Hepatocyte (in vitro differentiated cells): ENCODE measurements around the gene DENND1A. TPM values are rescaled to one million over a fixed set of nuclear protein-coding genes. Genes with fewer than 3 reads are reported as not detected.

ENCODE experiments used
- DNase-seq: peaks from one replicate; pipeline ENCODE4 v3.0.0-alpha.2; 2016; ENCODE audit warnings: low spot score
- H2AFZ ChIP-seq: fragments of 200-600 bp; sonication (generic); 2 replicates; pipeline ENCODE4 v1.6.0; 2016; ENCODE audit warnings: antibody characterized with exemption, mild to moderate bottlenecking
- H3K27ac ChIP-seq: fragments of 200-600 bp; sonication (generic); 2 replicates; pipeline ENCODE4 v1.5.1; 2016; ENCODE audit warnings: mild to moderate bottlenecking
- H3K27me3 ChIP-seq: fragments of 200-600 bp; sonication (generic); 2 replicates; pipeline ENCODE4 v1.6.1; 2016
- H3K36me3 ChIP-seq: fragments of 200-600 bp; sonication (generic); replicated peaks from 2 replicates; pipeline ENCODE4 v1.5.1; 2016; ENCODE audit warnings: low read depth; ENCODE audit not compliant: insufficient read depth
- H3K4me1 ChIP-seq: fragments of 200-600 bp; sonication (generic); 2 replicates; pipeline ENCODE4 v1.5.1; 2016; ENCODE audit warnings: mild to moderate bottlenecking, moderate library complexity; ENCODE audit not compliant: insufficient read depth
- H3K4me2 ChIP-seq: fragments of 200-600 bp; sonication (generic); 2 replicates; pipeline ENCODE4 v1.6.0; 2016
- H3K4me3 ChIP-seq: fragments of 200-600 bp; sonication (generic); 2 replicates; pipeline ENCODE4 v1.5.1; 2016; ENCODE audit warnings: mild to moderate bottlenecking
- H3K79me2 ChIP-seq: fragments of 200-600 bp; sonication (generic); 2 replicates; pipeline ENCODE4 v1.6.0; 2017; ENCODE audit warnings: mild to moderate bottlenecking
- H3K9me2 ChIP-seq: fragments of 200-600 bp; sonication (generic); replicated peaks from 2 replicates; pipeline ENCODE4 v1.6.0; 2017; ENCODE audit warnings: mild to moderate bottlenecking; ENCODE audit not compliant: insufficient read depth
- H3K9me3 ChIP-seq: fragments of 200-600 bp; sonication (generic); 2 replicates; pipeline ENCODE4 v1.5.1; 2016; ENCODE audit warnings: low read depth, mild to moderate bottlenecking
- H4K20me1 ChIP-seq: fragments of 200-600 bp; sonication (generic); 2 replicates; pipeline ENCODE4 v1.6.0; 2016; ENCODE audit warnings: mild to moderate bottlenecking; ENCODE audit not compliant: insufficient read depth, poor library complexity, severe bottlenecking
- EZH2 ChIP-seq: fragments of 200-600 bp; sonication (generic); IDR thresholded peaks from 2 replicates; pipeline ENCODE4 v1.6.1; 2016; ENCODE audit warnings: antibody characterized with exemption, mild to moderate bottlenecking, borderline replicate concordance
- EZH2phosphoT487 ChIP-seq: fragments of 200-600 bp; sonication (generic); IDR thresholded peaks from one replicate; pipeline ENCODE4 v1.6.1; 2018; ENCODE audit warnings: antibody characterized with exemption, mild to moderate bottlenecking, low read depth, moderate library complexity; ENCODE audit not compliant: unreplicated experiment, severe bottlenecking
- WGBS: methylation state at CpG from one replicate; pipeline ENCODE4 v1.1.6; 2016; ENCODE audit warnings: low lambda C conversion rate; ENCODE audit errors: missing lambda C conversion rate; 5-methylcytosine and 5-hydroxymethylcytosine counted together
- polyA plus RNA-seq: library from polyadenylated mRNA; unstranded; fragments of >200 nt; fragmentation: Nextera tagmentation; extraction: Ambion mirVana; gene quantifications from 2 replicates; pipeline ENCODE4 v1.2.1, GENCODE V29; 2016
- total RNA-seq: library from RNA; depleted of rRNA; stranded (reverse); fragments of >200 nt; gene quantifications from 2 replicates; pipeline ENCODE4 v1.2.3, GENCODE V29; 2014
- TF ChIP-seq, protein P1 (sequence below): fragments of 200-600 bp; sonication (generic); IDR thresholded peaks from 2 replicates; pipeline ENCODE4 v1.5.1; 2016; ENCODE audit warnings: antibody characterized with exemption, mild to moderate bottlenecking; ENCODE audit not compliant: poor library complexity

DENND1A gene
- total and polyA plus RNA-seq, 2 experiments from 2014 or later = 24.0 to 28.9 TPM

DNA sequence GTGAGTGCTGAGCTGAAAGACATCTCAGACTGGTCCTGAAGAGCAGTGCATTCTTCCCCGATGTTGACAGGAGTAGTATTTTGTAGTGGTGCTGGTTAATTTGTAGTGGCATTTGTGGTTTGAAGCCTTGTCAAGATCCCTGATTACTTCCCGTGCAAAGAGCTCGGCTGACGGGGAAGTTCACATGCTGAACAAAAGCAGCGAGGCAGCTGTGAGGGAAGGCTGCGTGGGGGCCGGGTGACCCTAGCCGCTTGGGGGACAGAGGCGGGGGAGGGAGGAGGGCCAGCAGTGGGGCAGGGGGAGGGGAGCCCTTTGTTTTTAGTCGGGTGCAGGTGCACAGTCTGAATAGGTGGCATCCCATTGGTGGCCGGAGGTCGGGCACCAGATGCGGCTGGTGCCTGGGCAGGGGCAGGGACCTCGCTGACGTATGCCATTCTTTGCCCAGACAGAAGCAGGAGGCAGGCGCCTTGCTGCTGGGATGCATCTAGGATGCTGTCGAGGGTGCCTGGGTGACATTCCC is 509.3 kb downstream of the DENND1A start:
- Histone ChIP-seq H3K9me3 (no peaks in the 10 kb centered on the region), H3K4me2 (no peak overlapping the region), H4K20me1 (no peaks in the 10 kb centered on the region), H3K79me2 (no peaks in the 10 kb centered on the region), H3K4me3 (no peak overlapping the region), H3K36me3 (no peaks in the 10 kb centered on the region), H3K4me1 (no peaks in the 10 kb centered on the region), H2AFZ (no peak overlapping the region), H3K27me3 (no peaks in the 10 kb centered on the region), H3K9me2 (no peaks in the 10 kb centered on the region), H3K27ac (no peak overlapping the region)
- DNase-seq = no peak
- TF ChIP-seq EZH2 = no peak
- TF ChIP-seq, protein P1, sequence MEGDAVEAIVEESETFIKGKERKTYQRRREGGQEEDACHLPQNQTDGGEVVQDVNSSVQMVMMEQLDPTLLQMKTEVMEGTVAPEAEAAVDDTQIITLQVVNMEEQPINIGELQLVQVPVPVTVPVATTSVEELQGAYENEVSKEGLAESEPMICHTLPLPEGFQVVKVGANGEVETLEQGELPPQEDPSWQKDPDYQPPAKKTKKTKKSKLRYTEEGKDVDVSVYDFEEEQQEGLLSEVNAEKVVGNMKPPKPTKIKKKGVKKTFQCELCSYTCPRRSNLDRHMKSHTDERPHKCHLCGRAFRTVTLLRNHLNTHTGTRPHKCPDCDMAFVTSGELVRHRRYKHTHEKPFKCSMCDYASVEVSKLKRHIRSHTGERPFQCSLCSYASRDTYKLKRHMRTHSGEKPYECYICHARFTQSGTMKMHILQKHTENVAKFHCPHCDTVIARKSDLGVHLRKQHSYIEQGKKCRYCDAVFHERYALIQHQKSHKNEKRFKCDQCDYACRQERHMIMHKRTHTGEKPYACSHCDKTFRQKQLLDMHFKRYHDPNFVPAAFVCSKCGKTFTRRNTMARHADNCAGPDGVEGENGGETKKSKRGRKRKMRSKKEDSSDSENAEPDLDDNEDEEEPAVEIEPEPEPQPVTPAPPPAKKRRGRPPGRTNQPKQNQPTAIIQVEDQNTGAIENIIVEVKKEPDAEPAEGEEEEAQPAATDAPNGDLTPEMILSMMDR = no peak
- TF ChIP-seq EZH2phosphoT487 = no peak
- 80% methylated on average over 14 of the region's 17 CpGs for WGBS

GRCh38 chr9:123419721-123420591 is 510.0 kb downstream of the DENND1A start:
- no peak overlapping the region for H2AFZ ChIP-seq
- DNase-seq = no peak
- H3K4me3 ChIP-seq = no peak overlapping the region
- H3K36me3 ChIP-seq = no peaks in the 10 kb centered on the region
- no peaks in the 10 kb centered on the region for H4K20me1 ChIP-seq
- no peaks in the 10 kb centered on the region for H3K79me2 ChIP-seq
- 92% methylated on average over 30 of the region's 31 CpGs for WGBS
- no peak overlapping the region for H3K27ac ChIP-seq
- H3K27me3 ChIP-seq = no peaks in the 10 kb centered on the region
- no peak for TF ChIP-seq EZH2
- TF ChIP-seq, protein P1 = no peak
- TF ChIP-seq EZH2phosphoT487 = no peak
- no peaks in the 10 kb centered on the region for H3K4me1 ChIP-seq
- no peaks in the 10 kb centered on the region for H3K9me3 ChIP-seq
- H3K9me2 ChIP-seq = no peaks in the 10 kb centered on the region
- no peak overlapping the region for H3K4me2 ChIP-seq

GRCh38 chr9:123419091-123419490 is 510.8 kb downstream of the DENND1A start:
- H4K20me1 ChIP-seq = no peaks in the 10 kb centered on the region
- H3K79me2 ChIP-seq = no peaks in the 10 kb centered on the region
- no peaks in the 10 kb centered on the region for H3K27me3 ChIP-seq
- 100% methylated on average over 4 of the region's 4 CpGs for WGBS
- no peak for TF ChIP-seq EZH2phosphoT487
- TF ChIP-seq, protein P1 = no peak
- TF ChIP-seq EZH2 = no peak
- DNase-seq = no peak
- H3K4me2 ChIP-seq = no peak overlapping the region
- no peaks in the 10 kb centered on the region for H3K36me3 ChIP-seq
- H3K9me2 ChIP-seq = no peaks in the 10 kb centered on the region
- no peaks in the 10 kb centered on the region for H3K4me1 ChIP-seq
- no peak overlapping the region for H3K4me3 ChIP-seq
- no peak overlapping the region for H3K27ac ChIP-seq
- no peaks in the 10 kb centered on the region for H3K9me3 ChIP-seq
- H2AFZ ChIP-seq = no peak overlapping the region
